Inflammatory macrophage treated with lipopolysaccharide for 4 hours (primary cell): ENCODE results near the gene ZNF423.

Source experiments
- DNase-seq: peaks from one replicate; pipeline ENCODE4 v3.0.0-alpha.2; 2020

The ZNF423 gene

DNA sequence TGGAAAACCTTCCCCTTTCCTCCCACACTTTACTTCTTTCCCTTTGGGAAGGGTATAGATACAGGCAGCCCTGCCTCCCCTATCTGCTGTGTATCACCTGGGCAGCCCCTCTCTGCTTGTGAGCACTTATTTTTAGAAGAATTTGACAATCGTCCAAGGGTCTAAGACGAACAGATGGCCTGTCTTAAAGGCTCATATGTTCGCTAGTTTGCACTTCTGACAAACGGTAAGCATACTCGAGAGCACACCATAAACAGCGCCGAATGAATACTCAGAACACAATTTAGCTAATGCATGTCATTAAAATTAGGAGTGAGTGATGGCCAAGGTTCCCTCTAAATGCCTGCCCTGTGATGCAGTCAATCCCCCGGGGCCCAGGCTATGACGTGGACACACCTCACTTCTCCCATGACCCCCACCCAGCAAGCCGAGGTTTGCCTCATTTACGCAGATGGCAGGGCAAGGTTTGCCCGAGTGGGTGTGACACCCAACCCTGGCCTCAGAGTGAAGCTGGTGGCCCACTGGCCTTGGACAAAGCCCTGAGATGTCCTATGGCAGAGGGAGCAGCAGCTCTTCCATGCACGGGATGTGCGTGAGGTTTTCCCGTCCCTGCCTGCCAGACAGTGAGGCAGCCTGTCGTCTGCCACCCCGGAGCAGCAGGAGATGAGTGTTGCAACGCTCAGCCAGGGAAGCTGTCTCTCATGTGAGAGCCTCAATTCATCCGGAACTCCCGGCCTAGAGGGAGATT is 357.1 kb downstream of the ZNF423 start:
- DNase-seq = no peak

DNA sequence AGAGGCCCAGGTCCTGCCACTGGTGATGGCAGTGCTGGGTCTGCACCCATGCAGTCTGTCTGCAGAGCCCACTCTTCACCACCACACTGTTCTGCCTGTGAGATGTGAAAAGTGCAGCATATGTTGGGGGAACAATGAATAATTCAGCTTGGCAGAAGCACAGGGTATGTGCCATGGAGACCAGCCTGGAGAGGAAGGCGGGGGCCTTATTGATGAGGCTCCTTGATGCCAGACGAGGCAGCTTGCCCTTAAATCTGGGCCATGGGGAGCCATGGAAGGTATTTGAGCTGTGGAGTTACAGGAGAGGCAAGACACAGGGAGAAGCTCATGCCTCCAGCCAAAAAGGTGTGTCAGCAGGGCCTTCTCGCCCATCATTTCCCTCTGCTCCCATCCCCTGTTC is 357.6 kb downstream of the ZNF423 start:
- no peak for DNase-seq

DNA sequence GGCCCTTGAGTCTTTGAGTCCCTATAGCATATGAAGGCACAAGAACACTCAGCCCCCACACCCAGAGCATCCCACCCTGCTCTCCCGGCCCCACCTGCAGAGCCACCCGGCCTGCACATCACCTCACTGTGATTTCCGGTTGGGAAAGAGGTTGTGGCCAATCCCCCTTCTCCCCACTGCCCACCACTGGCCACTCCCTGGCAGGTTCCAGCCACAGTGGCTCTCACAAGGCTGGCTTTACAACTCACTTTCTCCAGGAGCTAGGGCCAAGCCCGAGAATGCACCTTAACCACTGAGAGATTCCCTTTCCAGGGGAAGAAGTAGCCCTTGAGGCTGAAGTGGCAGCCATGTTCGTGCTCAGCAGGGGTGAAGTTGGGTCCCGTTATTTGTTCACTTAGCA is 358.4 kb downstream of the ZNF423 start:
- no peak for DNase-seq

DNA sequence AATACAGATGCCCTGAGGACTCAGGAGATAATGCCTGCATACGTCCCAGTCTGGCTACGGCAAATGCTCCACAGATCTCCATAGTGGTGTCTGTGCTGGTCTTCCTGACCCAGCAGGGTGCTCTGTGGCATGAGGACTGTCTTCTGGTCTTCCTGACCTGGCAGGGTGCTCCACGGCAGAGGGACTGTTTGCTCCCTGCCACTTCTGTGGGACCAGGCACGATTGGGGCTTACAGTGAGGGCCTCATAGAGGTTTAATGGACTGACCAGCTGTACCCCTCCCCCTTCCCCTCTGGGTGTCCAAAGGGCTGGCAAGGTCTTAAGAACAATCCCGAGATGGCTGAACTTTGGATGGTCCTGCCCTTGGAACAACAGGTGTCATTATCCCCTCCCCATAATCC is 359.3 kb downstream of the ZNF423 start:
- no peak for DNase-seq

DNA sequence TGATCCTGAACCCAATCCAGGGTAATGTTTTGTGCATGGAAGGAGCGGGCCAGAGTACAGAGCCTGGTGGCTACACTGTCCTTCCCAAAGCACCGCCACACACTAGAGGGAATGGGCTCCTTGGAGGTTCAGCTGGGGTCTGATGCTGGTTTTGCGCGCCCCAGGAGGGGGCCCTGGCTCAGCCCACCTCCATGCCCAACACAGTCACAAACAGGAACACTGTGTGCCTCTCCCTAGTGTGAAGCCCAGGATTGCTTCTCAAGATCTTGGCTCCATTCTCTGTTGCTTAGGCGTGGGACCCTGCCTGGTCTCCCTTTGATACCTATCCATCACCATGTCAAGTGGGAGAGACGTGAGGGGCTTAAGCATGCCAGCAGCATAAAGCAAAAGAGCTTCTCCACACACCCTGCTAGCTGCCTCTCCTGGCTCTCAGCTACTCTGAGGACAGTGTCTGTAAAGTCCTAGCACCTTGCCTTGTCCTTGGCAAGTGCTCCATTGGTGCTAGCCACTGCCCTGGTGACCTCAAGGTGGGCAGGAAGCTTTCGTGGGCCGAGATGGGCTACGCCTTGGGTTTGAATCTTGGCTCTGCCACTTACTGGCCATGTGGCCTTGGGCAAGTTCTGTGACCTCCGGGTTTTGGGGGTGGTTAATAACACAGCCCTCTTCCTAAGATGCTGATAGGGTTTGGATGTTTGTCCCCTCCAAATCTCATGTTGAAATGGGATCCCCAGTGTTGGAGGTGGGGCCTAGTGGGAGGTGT is 360.1 kb downstream of the ZNF423 start:
- no peak for DNase-seq

DNA sequence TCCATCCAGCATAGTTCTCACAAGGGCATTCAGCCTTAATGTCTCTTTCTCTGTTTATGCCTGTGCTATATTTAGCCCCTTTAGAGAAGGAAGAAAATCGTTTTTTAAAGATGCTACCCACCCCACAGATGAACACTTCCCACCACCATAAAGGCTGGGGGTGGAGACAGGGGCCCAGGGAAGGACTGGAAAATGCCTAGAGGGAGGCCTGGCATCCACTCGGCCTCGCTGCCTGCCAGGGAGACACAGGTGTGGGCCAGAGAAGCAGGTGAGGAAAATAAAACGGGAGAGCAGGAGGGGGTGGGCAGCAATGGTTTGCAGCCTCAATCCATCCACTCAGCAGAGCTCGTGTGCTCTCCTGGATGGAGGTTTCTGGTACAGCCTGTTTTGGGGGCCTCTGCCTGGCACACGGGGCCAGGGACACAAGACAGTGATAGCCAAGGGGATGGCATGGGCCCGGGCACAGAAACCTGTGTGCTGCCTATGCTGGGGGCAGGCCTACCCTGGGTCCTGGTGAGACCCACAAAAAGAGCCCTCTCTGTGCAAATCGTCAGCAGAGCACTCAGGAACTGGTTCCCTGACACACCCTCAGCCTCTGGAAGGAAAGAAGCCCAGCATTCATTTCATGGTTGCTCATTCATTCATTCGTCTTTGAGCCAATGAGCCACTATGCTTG is 360.9 kb downstream of the ZNF423 start:
- no peak for DNase-seq

DNA sequence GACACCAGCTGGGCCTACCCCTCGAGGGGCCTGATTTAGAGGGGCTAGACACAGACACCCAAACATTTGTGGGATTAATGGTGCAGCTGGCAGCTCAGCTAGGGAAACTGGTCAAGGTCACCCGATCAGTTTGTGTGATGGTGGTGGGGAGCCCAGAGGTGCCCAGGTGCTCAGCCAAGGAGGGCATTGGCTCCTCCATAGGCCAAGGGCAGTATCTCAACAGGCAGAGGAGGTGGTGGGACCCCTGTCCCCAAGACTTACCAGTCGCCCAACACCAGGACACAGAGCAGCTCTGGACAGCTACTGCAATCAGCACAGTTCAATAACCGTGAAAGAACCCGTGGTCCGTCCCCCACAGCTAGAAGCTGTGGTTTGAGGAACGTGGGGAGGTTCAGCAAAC is 361.4 kb downstream of the ZNF423 start:
- no peak for DNase-seq

DNA sequence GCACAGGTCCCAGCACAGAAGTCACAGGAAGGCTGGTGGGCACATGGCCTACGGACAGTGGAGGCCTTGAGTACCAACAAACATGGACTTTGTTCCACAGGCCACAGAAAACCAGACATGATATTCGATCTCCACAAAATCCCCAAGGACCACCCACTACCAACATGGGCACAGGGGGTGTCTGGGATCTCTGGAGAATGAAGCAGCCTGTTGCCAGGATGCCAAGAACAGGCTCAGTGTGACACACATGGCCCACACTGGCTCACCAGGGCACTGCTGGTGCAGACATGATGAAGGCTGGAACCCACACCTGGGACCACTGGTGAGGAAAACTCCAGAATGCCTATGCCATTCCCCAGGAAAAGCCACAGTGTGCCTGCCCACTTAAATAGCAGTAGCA is 362.1 kb downstream of the ZNF423 start:
- no peak for DNase-seq

DNA sequence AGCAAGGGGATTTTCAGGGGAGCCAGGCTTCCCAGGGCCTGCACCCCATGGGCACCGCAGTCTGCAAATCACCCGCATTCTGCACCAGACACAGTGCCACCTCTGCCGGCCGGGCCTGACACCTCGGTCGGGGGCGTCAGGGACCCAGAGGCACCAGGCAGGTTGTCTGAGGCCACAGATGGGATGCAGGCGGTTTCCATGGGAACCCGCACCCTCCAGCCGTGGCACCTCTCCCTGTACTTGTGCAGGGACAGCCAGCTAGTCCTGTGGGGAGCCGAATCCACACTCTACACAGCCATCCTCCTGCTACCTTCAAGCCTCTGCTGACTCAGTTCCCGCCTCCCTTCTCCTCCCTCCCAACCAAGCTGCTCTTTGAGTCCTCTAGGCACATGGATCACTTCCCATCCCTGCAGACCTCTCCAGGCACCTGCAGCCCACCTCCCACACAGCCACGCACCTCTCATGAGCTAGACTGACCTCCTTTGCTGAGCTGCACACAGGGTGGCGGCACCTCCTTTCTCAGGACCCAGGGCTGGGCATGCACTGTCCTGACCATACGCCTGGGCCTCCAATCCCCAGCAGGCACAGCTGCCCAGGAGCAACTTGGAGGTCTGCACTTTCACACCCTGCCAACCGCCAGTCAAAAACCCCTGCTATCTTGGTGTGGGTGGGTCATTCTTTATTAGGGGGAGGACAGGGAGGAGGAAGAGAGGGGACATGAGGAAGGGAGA is 362.9 kb downstream of the ZNF423 start:
- DNase-seq = no peak

DNA sequence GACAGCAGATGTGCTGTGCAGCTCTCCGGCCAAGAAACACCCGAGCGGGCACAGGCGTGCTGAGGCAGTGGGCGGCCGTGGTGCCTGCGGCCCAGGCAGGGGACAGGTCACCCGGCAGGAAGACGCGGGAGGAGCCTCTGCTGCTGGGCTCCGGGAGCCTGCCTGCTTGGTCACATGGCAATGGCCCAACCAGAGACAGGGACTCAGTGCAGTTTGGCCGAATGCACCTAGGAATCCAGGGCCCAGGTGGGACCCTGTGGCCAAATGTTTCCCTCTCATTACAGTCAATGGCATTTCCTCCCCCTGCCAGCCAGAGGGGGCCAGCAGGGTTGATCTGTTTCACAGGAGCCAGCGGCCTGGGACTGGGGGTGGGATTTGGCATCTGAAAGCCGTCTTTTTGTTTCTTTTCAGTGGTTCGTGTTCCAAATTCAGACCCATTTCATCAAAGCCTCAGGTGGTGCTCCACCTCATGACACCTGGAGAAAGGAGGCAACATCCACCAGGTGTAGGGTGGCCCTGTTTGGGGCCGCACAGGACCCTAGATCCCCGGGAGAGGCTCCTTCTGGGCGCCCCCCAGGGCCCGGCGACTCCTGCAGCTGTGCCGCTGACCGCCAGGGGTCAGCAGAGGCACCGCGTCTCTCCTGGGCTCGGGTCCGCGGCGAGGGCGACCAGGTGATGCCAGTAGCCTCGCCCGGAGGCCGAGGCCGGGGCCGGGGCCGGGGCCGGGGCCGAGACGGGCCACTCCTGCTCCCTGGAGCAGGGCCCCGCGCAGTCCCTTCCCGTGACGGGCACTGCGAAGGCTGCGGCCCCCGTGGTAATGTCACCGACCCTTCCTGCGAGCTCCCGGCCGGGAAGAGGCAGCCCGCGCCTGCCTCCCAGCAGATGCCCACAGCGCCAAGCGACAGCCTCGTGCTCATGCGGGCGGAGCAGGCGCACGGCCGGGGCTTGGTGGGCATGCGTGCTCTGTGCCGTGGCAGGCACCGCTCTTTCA is 363.8 kb downstream of the ZNF423 start:
- DNase-seq = peak; percentile 4

DNA sequence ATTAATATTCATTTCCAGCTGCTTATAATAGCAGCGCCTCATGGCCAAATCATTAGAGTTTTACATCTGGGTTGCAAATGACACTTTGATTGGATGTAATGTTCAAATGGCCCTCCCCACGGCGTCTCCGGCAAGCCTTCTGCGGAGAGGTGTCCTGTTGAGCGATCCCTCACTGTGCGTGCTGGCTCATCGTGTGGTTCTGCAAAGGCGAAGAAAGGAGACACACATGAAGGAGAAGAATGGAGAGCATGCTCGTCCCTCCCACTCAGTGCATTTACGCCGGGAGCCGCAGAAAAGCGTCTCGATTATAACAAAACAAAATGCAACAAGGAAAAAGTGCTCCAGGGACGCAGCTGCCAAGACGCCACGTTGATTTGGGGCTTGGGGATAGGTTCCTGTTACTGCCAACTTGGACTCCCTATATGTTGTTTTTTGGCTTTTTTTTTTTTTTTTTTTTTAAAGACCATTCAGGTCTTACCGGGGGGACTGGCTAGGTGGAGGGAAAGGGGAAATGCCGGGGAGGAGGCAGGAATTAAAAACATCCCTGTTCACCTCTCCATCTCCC is 364.7 kb downstream of the ZNF423 start:
- no peak for DNase-seq

DNA sequence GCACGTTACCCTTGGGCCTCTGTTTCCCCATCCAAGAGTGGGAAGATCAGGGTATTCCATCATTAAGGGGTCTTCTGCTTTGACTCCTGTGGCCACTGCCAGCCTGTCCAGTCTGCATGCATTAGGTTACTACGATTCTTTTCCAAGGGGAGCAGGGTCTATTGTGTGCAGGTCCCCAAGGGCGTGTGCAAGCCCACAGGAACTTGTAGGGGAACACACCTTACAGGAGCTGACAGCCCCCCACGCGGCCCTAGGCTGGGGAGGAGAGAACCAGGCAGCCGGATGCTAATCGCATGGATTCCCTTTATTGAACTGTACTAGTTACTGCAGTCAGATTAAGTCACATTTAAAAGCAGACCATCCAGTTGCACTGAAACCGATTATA is 365.6 kb downstream of the ZNF423 start:
- no peak for DNase-seq

DNA sequence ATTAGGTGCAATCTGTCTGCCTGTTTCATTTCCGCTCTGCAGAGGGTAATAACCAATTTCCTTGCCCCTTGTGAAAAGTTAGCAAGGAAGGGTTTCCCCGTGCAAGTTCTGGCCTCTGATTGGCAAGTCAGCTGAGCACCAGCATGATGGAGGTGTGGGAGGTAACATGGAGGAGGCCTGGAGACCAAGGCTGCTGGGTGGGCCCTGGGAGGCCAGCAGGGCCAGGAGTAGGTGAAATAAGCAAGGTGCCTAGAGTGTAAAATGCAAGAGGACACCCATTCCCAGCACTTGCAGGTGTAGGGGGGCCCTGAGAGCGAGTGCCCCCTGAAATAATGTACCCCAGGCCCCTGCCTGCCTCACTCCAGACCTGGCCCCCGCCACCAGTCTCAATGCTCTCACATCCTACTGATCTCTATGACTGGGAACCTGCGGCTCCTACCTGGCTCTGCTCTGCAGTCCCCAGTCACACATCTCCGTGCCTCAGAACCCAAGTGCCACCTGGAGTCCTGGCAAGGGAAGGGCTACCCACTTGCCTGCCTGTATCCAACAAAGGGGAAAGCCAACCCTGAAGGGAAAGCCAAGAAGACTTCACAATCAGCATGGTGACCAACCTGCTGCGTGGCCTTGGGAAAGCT is 366.1 kb downstream of the ZNF423 start:
- no peak for DNase-seq

DNA sequence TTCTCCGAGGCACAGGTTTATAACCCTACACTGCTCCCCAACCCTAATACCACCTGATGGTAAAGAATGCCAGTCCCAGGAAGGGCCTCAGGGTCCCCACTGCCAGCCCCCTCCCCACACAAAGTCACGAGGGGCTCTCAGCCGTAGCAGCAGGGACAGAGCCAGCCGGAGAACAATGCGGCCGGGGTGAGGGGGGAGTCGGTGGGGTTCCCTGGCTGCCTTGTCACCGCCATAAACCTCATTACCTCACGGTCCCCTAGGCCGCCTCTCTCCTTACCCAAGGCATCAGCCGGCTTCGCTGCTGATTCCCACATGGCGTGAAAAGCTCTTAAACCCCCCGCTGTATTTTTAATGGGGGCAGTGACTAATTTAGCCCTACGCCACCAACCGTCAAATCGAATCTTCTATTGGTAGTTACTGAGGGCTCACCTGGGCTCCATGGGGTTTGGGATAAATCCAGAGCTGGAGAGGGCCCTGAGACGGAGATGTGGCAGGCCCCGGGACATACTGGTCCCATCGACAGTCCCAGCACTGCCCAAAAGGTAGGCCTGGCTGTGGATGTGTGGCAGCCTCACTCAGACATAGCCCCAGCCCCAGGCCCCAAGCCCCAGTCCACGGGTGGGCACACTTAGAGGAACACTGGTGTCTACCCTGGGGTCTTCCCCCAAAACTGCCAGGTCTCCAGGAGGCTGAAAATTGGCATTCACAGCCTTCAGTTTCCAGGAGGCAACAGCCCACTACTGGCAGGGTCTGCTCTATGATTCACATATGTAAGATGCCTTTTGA is 367.0 kb downstream of the ZNF423 start:
- no peak for DNase-seq

DNA sequence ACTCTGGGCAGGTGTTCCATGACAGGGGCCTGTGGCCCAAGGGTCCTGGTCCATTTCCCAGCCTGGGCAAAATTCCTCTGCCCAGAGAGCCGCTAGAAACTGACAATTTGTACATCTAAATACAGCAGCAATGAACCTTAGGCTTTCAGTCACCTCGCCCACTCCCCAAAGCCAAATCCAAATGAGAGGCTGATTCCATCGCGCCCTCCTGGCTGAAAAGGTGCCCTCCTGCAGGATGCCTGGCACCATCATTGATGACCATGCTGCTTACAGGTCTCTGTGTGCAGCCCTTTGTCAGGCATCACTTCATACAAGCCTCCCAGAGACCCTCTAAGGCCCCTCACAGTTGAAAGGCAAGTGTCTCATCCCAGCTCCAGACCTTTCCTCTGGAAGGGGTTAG is 367.6 kb downstream of the ZNF423 start:
- DNase-seq = no peak

DNA sequence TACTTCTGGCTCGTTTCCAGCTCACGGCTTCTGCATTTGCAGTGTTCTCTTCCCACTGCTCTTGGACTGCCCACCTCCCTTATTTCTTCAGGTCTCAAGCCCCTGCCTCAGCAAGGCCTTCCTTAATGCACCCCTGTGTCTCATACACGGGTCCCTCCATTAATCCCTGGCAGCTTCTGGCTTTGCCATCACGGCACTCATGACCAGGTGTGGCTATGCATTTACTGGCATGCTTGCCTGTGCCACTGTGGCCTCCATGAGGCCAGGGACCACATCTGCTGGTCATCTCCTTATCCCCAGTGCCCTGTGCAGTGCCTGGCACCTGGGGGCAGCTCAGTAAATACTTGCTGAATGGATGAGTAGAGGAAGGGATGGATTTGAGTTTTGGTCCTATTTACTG is 368.2 kb downstream of the ZNF423 start:
- no peak for DNase-seq

DNA sequence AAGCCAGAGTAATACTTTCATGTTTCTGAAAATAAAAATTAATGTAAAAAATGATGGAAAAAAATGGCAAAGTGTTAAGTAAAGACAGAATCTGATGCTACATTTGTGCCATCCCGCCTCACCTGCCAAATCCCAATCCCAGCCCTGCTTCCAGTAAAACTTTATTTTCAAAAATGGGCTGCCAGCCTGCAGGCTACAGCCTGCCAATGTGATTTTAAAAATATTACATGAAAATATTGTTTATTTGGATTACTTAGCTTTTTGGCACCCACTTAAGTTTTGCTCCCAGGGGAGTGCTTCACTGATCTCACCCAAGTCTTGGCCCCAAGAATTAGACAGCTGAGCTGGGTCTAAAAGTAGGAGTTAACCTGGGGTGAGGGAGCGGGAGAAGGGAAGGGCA is 369.5 kb downstream of the ZNF423 start:
- no peak for DNase-seq

DNA sequence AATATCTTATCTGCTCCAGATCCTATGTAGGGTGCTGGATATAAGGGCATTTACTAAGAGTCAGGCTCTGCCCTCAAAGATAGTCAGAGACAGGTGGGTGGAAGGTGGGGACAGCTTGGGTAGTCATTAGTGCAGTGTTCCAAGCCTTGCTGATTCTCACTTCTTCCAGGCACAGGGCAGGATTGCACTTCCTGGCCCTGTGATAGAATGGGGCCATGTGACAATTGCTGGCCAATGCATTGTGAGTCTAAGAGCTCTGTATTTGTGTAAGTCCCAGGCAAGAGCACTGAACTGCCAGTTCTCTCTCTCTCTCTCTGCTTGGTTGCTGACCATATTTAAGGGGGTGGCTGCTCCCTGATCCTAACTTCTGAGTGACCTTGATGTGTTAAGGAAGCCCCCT is 370.2 kb downstream of the ZNF423 start:
- no peak for DNase-seq

DNA sequence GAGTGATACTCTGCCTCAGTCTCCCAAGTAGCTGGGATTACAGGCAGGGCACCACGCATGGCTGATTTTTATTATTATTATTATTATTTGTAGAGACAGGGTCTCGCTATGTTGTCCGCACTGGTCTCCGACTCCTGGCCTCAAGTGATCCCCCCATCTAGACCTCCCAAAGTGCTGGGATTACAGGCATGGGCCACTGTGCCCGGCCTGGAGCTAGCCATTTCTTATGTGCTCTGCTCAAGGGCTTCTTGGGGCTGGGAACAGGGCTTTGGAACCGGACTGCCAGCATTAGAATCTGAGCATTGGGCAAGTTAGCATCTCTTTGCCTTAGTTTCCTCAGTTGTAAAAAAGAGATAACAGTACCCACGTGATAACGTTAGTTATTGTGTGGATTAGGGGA is 371.0 kb downstream of the ZNF423 start:
- no peak for DNase-seq

DNA sequence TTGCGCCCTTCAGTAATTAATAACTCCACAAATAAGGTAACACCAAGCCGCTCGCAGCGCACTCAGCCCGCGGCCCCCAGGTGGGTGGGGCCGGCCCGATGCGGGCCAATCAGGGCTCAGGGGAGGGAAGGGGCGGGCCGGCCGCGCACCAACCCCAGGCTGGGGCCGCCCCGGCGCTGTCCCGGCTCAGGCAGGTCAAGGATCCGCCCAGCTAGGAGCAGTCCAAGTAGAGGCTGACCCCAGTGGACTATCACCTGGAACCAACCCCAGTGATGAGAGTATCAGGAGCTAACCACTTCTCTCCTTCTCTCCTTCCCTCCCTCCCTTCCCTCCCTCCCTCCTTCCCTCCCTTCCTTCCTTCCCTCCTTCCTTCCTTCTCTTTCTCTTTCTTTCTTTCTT is 371.5 kb downstream of the ZNF423 start:
- DNase-seq = peak; percentile 10
